Suppressor macrophage treated with lipopolysaccharide for 1 hour (primary cell): ENCODE results near the gene ZNF695.

Experiments used
- DNase-seq, 3 donors: peaks; one replicate each; pipeline ENCODE4 v3.0.0-alpha.2; 2020 to 2022

ZNF695 gene

GRCh38 chr1:246954126-246954525, 53.7 kb downstream of the ZNF695 start:
- DNase-seq = no peak

GRCh38 chr1:246951413-246951812, 56.4 kb downstream of the ZNF695 start:
- DNase-seq = no peak

GRCh38 chr1:246949956-246950355, 57.9 kb downstream of the ZNF695 start:
- DNase-seq = no peak

- DNase-seq = no peak
Observed at GRCh38 chr1:246947255-246947654, 60.6 kb downstream of the ZNF695 start.

GRCh38 chr1:246946366-246946765, 61.5 kb downstream of the ZNF695 start:
- no peak for DNase-seq
